Fibroblast of mammary gland (primary cell): ENCODE measurements around the gene AGR3.

Source experiments
- DNase-seq: peaks from one replicate; pipeline ENCODE4 v3.0.0-alpha.2; 2010; ENCODE audit warnings: low read depth
- H3K4me3 ChIP-seq: 2 replicates; pipeline ENCODE4 v1.5.1; 2011; ENCODE audit warnings: low read depth, mild to moderate bottlenecking, low read length, moderate library complexity; ENCODE audit not compliant: control insufficient read depth
- CTCF ChIP-seq: conservative IDR thresholded peaks from 2 replicates; pipeline ENCODE4 v1.5.1; 2011; ENCODE audit warnings: low read depth, low read length, inconsistent platforms; ENCODE audit not compliant: control insufficient read depth, insufficient read depth

The AGR3 gene

GRCh38 chr7:16812542-16813231, 69.1 kb downstream of the AGR3 start:
- TF ChIP-seq CTCF, result no peak
- no peak for DNase-seq
- H3K4me3 ChIP-seq, result no peak overlapping the region

GRCh38 chr7:16811551-16811950, 70.2 kb downstream of the AGR3 start:
- no peak for TF ChIP-seq CTCF
- peak; percentile 28 for DNase-seq
- H3K4me3 ChIP-seq, result no peak overlapping the region

GRCh38 chr7:16810573-16810972, 71.2 kb downstream of the AGR3 start:
- no peak overlapping the region for H3K4me3 ChIP-seq
- no peak for TF ChIP-seq CTCF
- no peak for DNase-seq

GRCh38 chr7:16810112-16810511, 71.7 kb downstream of the AGR3 start:
- H3K4me3 ChIP-seq, result no peak overlapping the region
- DNase-seq, result no peak
- TF ChIP-seq CTCF, result no peak
